B cell (primary cell): ENCODE measurements around the gene KIAA0232.

Source experiments
- EZH2 ChIP-seq: IDR thresholded peaks from 2 replicates; pipeline ENCODE4 v1.6.1; 2012; ENCODE audit warnings: borderline replicate concordance, low read depth, mild to moderate bottlenecking, moderate library complexity, low read length; ENCODE audit not compliant: insufficient read depth, poor library complexity, severe bottlenecking
- TF ChIP-seq, protein P1 (sequence below): fragments of 200-600 bp; IDR thresholded peaks from one replicate; pipeline ENCODE4 v1.8.0; 2022; ENCODE audit warnings: antibody characterized with exemption, mild to moderate bottlenecking

DNA sequence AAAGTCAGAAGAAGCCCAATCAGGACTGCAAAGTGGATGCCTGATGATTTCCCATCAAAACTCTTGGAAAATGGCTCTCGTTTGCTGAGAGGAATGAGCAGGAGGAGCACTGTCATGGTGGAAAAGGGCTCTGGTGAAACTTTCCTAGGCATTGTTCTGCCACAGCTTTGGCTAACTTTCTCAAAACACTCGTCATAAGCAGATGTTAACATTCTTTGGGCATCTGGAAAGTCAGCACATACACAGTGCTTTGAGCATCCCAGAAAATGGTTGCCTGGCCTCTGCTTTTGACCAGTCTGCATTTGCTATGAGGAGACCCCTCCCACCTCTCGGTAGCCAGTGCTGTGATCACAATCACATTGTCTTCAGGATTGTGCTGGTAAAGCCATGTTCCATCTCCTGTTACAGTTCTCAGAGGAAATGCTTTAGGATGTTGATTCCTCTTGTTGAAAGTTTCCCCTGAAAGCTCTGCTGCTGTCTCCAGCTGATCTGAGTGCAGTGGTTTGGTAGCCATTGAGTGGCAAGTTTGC lies 101.9 kb downstream of the KIAA0232 start:
- TF ChIP-seq, protein P1, sequence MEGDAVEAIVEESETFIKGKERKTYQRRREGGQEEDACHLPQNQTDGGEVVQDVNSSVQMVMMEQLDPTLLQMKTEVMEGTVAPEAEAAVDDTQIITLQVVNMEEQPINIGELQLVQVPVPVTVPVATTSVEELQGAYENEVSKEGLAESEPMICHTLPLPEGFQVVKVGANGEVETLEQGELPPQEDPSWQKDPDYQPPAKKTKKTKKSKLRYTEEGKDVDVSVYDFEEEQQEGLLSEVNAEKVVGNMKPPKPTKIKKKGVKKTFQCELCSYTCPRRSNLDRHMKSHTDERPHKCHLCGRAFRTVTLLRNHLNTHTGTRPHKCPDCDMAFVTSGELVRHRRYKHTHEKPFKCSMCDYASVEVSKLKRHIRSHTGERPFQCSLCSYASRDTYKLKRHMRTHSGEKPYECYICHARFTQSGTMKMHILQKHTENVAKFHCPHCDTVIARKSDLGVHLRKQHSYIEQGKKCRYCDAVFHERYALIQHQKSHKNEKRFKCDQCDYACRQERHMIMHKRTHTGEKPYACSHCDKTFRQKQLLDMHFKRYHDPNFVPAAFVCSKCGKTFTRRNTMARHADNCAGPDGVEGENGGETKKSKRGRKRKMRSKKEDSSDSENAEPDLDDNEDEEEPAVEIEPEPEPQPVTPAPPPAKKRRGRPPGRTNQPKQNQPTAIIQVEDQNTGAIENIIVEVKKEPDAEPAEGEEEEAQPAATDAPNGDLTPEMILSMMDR: no peak
- no peak for TF ChIP-seq EZH2
